ENCODE results near the gene C11orf91. TPM values are rescaled to one million over a fixed set of nuclear protein-coding genes. Genes with fewer than 3 reads are reported as not detected.
A peak's percentile ranks its signal among the peaks of the same experiment; 100 is the strongest.
"Not testable (repeated sequence)": the region's sequence is repeated elsewhere in the genome, so short reads cannot be mapped to it uniquely, and the experiment has no call there.

The C11orf91 gene
- total RNA-seq, 1 donor from 2014 or later = 0.75 TPM

DNA sequence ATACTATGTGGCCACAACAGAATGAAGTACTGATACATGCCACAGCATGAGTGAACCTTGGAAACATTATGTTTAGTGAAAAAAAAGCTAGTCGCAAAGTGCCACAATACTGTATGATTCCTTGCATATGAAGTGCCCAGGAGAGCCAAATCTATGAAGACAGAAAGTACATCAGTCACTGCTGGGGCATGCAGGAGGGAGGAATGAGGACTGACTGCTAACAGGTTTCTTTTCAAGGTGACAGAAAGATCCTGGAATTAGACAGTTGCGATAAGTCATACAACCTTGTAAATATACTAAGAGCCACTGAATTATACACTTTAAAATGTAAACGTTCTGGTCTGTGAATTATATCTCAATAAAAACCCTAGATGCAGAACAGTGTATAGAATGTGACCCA, 11.8 kb upstream of the C11orf91 start:
- no peaks in the 10 kb centered on the region for H3K9me3 Mint-ChIP-seq (ENCODE audit: unreplicated experiment)
- peaks cover 38% of the 10 kb centered on the region for H3K4me1 Mint-ChIP-seq (ENCODE audit: unreplicated experiment)
- H3K4me3 Mint-ChIP-seq (ENCODE audit: unreplicated experiment) = no peak overlapping the region
- no peaks in the 10 kb centered on the region for H3K27me3 Mint-ChIP-seq (ENCODE audit: unreplicated experiment)
- H3K27ac Mint-ChIP-seq (ENCODE audit: unreplicated experiment) = no peak overlapping the region
- no peak for DNase-seq (ENCODE audit: extremely low spot score, unreplicated experiment)
- TF ChIP-seq, protein P1, sequence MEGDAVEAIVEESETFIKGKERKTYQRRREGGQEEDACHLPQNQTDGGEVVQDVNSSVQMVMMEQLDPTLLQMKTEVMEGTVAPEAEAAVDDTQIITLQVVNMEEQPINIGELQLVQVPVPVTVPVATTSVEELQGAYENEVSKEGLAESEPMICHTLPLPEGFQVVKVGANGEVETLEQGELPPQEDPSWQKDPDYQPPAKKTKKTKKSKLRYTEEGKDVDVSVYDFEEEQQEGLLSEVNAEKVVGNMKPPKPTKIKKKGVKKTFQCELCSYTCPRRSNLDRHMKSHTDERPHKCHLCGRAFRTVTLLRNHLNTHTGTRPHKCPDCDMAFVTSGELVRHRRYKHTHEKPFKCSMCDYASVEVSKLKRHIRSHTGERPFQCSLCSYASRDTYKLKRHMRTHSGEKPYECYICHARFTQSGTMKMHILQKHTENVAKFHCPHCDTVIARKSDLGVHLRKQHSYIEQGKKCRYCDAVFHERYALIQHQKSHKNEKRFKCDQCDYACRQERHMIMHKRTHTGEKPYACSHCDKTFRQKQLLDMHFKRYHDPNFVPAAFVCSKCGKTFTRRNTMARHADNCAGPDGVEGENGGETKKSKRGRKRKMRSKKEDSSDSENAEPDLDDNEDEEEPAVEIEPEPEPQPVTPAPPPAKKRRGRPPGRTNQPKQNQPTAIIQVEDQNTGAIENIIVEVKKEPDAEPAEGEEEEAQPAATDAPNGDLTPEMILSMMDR (IDR thresholded peaks at IDR 0.05) = no peak
- peaks cover 42% of the 10 kb centered on the region for H3K36me3 Mint-ChIP-seq (ENCODE audit: unreplicated experiment)

DNA sequence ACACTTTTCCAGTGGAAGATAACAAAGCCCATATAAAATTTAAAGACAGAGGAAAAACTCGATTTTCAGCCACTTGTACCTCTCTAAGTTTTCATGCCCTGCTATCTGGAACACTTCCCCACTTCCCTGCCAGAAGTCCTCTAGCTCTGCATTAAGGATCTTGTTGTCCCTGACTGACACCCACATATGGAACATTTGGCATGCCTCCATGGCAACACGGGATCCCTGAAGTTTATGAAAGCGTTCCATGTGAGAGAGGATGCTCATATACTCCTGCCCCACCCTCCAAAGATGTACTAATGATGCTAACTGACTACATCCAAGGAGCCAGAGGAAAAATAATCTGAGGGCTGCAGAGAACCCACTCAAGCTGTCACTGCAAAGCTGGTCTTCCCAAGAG, 8.8 kb upstream of the C11orf91 start:
- Mint-ChIP-seq H3K4me1 (ENCODE audit: unreplicated experiment) (peaks cover 47% of the 10 kb centered on the region), H3K9me3 (ENCODE audit: unreplicated experiment) (no peaks in the 10 kb centered on the region), H3K27me3 (ENCODE audit: unreplicated experiment) (no peaks in the 10 kb centered on the region), H3K36me3 (ENCODE audit: unreplicated experiment) (peaks cover 40% of the 10 kb centered on the region), H3K4me3 (ENCODE audit: unreplicated experiment) (no peak overlapping the region), H3K27ac (ENCODE audit: unreplicated experiment) (no peak overlapping the region)
- DNase-seq (ENCODE audit: extremely low spot score, unreplicated experiment) = no peak
- TF ChIP-seq, protein P1 (IDR thresholded peaks at IDR 0.05) = no peak

DNA sequence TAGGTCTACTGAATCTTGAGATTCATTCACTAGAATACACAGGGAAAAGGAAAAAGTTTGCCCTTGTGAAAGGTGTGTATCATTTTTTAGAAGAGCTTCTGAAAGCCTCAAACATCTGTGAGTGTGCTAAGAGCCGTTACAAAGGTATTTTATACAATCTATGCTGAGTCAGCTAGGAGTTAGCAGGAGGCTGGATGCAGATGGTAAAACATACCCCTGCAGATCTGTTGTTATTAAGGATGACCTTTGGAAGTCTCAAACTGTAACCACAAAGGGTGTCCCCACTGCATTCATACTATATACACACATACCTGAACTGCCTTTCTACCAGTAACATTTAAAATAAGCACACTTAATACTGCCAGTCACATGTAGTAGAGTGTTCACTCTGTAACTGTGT, 8.4 kb upstream of the C11orf91 start:
- DNase-seq (ENCODE audit: extremely low spot score, unreplicated experiment) = no peak
- no peak overlapping the region for H3K4me3 Mint-ChIP-seq (ENCODE audit: unreplicated experiment)
- no peaks in the 10 kb centered on the region for H3K27me3 Mint-ChIP-seq (ENCODE audit: unreplicated experiment)
- TF ChIP-seq, protein P1 (IDR thresholded peaks at IDR 0.05) = no peak
- H3K36me3 Mint-ChIP-seq (ENCODE audit: unreplicated experiment) = peaks cover 38% of the 10 kb centered on the region
- H3K27ac Mint-ChIP-seq (ENCODE audit: unreplicated experiment) = no peak overlapping the region
- H3K9me3 Mint-ChIP-seq (ENCODE audit: unreplicated experiment) = no peaks in the 10 kb centered on the region
- peaks cover 52% of the 10 kb centered on the region for H3K4me1 Mint-ChIP-seq (ENCODE audit: unreplicated experiment)

DNA sequence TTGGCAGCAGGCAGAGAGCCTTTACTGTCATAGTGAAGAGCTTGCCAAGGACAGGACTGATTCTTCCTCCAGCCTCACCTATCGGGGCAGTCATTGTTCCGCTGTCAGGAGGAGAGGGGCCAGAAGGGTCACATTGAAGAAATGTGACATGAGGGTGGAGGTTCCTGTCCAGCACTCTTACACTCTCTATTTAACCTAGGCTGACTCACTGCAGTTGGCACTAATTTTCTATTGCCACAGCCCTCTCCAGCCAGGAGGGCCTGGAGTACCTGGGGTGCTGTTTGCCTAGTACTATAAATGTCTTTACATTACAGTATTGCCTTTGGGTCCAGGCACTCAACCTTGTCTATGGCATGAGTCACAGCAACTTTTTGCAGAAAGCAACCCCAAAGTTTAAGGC, 7.2 kb upstream of the C11orf91 start:
- not testable (repeated sequence) for H3K9me3 Mint-ChIP-seq (ENCODE audit: unreplicated experiment); H3K4me3 Mint-ChIP-seq (ENCODE audit: unreplicated experiment); H3K27me3 Mint-ChIP-seq (ENCODE audit: unreplicated experiment); H3K27ac Mint-ChIP-seq (ENCODE audit: unreplicated experiment); DNase-seq (ENCODE audit: extremely low spot score, unreplicated experiment)
- Mint-ChIP-seq H3K4me1 (ENCODE audit: unreplicated experiment) (peaks cover 58% of the 10 kb centered on the region), H3K36me3 (ENCODE audit: unreplicated experiment) (peaks cover 37% of the 10 kb centered on the region)

DNA sequence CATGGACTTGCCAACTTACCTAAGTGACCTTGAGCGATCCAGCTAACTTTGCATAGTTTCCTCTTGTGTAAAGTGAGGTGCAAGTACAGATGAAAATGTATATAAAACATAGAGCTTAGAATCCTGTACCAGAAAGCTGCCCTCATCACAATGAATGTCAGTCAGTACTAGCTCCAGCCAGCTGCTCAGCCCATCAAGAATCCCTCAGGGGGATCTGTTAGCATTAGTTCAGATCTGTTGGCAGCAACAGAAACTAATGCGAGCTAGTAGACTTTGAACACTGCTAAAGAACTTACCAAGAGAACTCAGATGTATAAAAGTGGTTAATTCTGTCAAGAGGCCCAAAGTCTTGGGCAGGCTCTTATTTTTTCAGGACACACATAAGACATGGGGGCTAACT, 6.3 kb upstream of the C11orf91 start:
- Mint-ChIP-seq H3K9me3 (ENCODE audit: unreplicated experiment) (no peaks in the 10 kb centered on the region), H3K4me1 (ENCODE audit: unreplicated experiment) (peaks cover 60% of the 10 kb centered on the region), H3K27me3 (ENCODE audit: unreplicated experiment) (no peaks in the 10 kb centered on the region), H3K27ac (ENCODE audit: unreplicated experiment) (peak overlapping the region; percentile 63), H3K36me3 (ENCODE audit: unreplicated experiment) (peaks cover 32% of the 10 kb centered on the region), H3K4me3 (ENCODE audit: unreplicated experiment) (no peak overlapping the region)
- TF ChIP-seq, protein P1 (IDR thresholded peaks at IDR 0.05) = no peak
- no peak for DNase-seq (ENCODE audit: extremely low spot score, unreplicated experiment)

DNA sequence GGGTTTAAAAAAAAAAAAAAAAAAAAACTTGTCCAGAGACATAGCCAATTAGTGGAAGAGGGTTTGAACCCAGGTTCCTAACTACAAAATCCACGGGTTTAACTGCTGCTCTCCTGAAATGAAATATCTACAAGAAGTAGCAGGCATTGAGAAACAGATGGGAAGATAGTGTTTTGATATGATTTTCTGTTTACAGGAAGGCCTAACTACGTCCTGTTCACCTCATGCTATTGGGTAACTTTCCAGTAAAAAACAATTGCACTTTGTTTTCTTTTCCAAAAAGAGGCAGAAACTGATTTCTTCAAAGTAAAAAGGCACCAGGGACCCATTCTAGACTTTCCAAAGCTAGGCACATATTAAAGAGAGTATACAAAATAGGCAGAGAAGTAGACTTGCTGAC, 5.9 kb upstream of the C11orf91 start:
- Mint-ChIP-seq H3K9me3 (ENCODE audit: unreplicated experiment) (no peaks in the 10 kb centered on the region), H3K4me3 (ENCODE audit: unreplicated experiment) (no peak overlapping the region), H3K4me1 (ENCODE audit: unreplicated experiment) (peaks cover 60% of the 10 kb centered on the region), H3K27ac (ENCODE audit: unreplicated experiment) (peak overlapping the region; percentile 63), H3K27me3 (ENCODE audit: unreplicated experiment) (no peaks in the 10 kb centered on the region), H3K36me3 (ENCODE audit: unreplicated experiment) (peaks cover 32% of the 10 kb centered on the region)
- DNase-seq (ENCODE audit: extremely low spot score, unreplicated experiment) = no peak
- TF ChIP-seq, protein P1 (IDR thresholded peaks at IDR 0.05) = no peak
